ENCODE measurements around the gene SCGB3A1.

DNA sequence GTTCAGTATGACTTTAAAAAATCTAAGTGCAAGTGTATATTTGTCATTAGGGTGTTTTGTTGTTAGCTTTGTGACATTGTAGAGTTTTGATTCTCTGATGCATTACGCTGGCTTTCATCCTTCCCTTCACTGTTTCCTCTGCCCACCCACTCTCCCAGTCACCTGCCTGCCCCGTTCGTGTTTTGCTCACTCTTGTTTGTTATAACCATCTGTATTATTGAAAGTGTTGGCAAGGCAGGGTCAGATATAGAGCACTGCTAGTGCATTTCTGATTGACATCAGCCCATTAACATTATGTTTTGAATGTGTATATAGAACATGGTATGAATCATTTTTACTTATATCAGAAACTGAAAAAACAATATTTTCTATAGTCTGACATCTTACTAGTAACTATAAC, 27.3 kb downstream of the SCGB3A1 start:
- TF ChIP-seq, protein P1, sequence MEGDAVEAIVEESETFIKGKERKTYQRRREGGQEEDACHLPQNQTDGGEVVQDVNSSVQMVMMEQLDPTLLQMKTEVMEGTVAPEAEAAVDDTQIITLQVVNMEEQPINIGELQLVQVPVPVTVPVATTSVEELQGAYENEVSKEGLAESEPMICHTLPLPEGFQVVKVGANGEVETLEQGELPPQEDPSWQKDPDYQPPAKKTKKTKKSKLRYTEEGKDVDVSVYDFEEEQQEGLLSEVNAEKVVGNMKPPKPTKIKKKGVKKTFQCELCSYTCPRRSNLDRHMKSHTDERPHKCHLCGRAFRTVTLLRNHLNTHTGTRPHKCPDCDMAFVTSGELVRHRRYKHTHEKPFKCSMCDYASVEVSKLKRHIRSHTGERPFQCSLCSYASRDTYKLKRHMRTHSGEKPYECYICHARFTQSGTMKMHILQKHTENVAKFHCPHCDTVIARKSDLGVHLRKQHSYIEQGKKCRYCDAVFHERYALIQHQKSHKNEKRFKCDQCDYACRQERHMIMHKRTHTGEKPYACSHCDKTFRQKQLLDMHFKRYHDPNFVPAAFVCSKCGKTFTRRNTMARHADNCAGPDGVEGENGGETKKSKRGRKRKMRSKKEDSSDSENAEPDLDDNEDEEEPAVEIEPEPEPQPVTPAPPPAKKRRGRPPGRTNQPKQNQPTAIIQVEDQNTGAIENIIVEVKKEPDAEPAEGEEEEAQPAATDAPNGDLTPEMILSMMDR (IDR thresholded peaks at IDR 0.05; ENCODE audit: low read depth, low read length): no peak
- no peak for TF ChIP-seq EZH2phosphoT487 (IDR thresholded peaks at IDR 0.05; ENCODE audit: low read depth)

Measured in OCI-LY3 (cell line).